SK-N-SH treated with all-trans-retinoic acid at 6 μM for 48 hours (cell line): ENCODE data around the gene RAB11FIP2.

Experiments used
- ATAC-seq: fragments of 200-7000 bp; cut with Tn5 transposase; 3 replicates; pipeline ENCODE4 v1.9.1; 2020; ENCODE audit warnings: mild to moderate bottlenecking, moderate library complexity
- ARNTL ChIP-seq: fragments of 450-650 bp; formaldehyde crosslinking; IDR thresholded peaks from 2 replicates; pipeline ENCODE4 v1.5.0; 2020; ENCODE audit warnings: low read depth, mild to moderate bottlenecking, moderate library complexity, borderline replicate concordance
- BACH2 ChIP-seq: fragments of 250-450 bp; sonication (Bioruptor Pico); IDR thresholded peaks from 2 replicates; pipeline ENCODE4 v1.9.0; 2021; ENCODE audit warnings: mild to moderate bottlenecking, borderline replicate concordance
- CSDC2 ChIP-seq: fragments of 250-450 bp; sonication (Bioruptor Pico); IDR thresholded peaks from 2 replicates; pipeline ENCODE4 v1.5.0; 2020; ENCODE audit warnings: mild to moderate bottlenecking, moderate library complexity
- ESRRG ChIP-seq: fragments of 250-450 bp; sonication (Bioruptor Pico); IDR thresholded peaks from 2 replicates; pipeline ENCODE4 v1.6.1; 2021; ENCODE audit warnings: mild to moderate bottlenecking
- GLIS3 ChIP-seq: fragments of 250-450 bp; sonication (Bioruptor Pico); IDR thresholded peaks from 2 replicates; pipeline ENCODE4 v1.5.0; 2020; ENCODE audit warnings: mild to moderate bottlenecking, moderate library complexity
- ISL1 ChIP-seq: fragments of 250-450 bp; sonication (Bioruptor Pico); IDR thresholded peaks from 2 replicates; pipeline ENCODE4 v2.1.2; 2022; ENCODE audit warnings: mild to moderate bottlenecking, moderate library complexity
- OSR1 ChIP-seq: fragments of 250-450 bp; sonication (Bioruptor Pico); IDR thresholded peaks from 2 replicates; pipeline ENCODE4 v1.8.0; 2022; ENCODE audit warnings: moderate library complexity, mild to moderate bottlenecking, inconsistent platforms
- PPARA ChIP-seq: fragments of 250-450 bp; sonication (Bioruptor Pico); IDR thresholded peaks from 2 replicates; pipeline ENCODE4 v1.5.0; 2020; ENCODE audit warnings: mild to moderate bottlenecking, borderline replicate concordance
- RARB ChIP-seq: fragments of 250-450 bp; sonication (Bioruptor Pico); IDR thresholded peaks from 2 replicates; pipeline ENCODE4 v1.8.0; 2021; ENCODE audit warnings: mild to moderate bottlenecking, moderate library complexity
- SNAI2 ChIP-seq: fragments of 250-450 bp; sonication (Bioruptor Pico); IDR thresholded peaks from 2 replicates; pipeline ENCODE4 v1.5.0; 2020; ENCODE audit warnings: mild to moderate bottlenecking, moderate library complexity
- TCF4 ChIP-seq: fragments of 250-450 bp; sonication (Bioruptor Pico); IDR thresholded peaks from 2 replicates; pipeline ENCODE4 v1.8.0; 2021; ENCODE audit warnings: mild to moderate bottlenecking, moderate library complexity, borderline replicate concordance
- ZC3H10 ChIP-seq: fragments of 250-450 bp; sonication (Bioruptor Pico); IDR thresholded peaks from 2 replicates; pipeline ENCODE4 v1.5.1; 2021; ENCODE audit warnings: mild to moderate bottlenecking, moderate library complexity
- ZFP3 ChIP-seq: fragments of 250-450 bp; sonication (Bioruptor Pico); IDR thresholded peaks from 2 replicates; pipeline ENCODE4 v1.5.0; 2020; ENCODE audit warnings: mild to moderate bottlenecking, moderate library complexity
- ZFP30 ChIP-seq: fragments of 450-650 bp; formaldehyde crosslinking; IDR thresholded peaks from 2 replicates; pipeline ENCODE4 v1.5.0; 2022; ENCODE audit warnings: mild to moderate bottlenecking, moderate library complexity
- ZNF565 ChIP-seq: fragments of 450-650 bp; formaldehyde crosslinking; conservative IDR thresholded peaks from 2 replicates; pipeline ENCODE4 v1.5.0; 2020; ENCODE audit warnings: low read depth, mild to moderate bottlenecking, moderate library complexity
- ZNF70 ChIP-seq: fragments of 450-650 bp; formaldehyde crosslinking; IDR thresholded peaks from 2 replicates; pipeline ENCODE4 v1.5.0; 2020; ENCODE audit warnings: mild to moderate bottlenecking, moderate library complexity
- ZNF8 ChIP-seq: fragments of 450-650 bp; formaldehyde crosslinking; IDR thresholded peaks from 2 replicates; pipeline ENCODE4 v1.5.0; 2020; ENCODE audit warnings: mild to moderate bottlenecking, moderate library complexity
- TF ChIP-seq, protein P1 (sequence below): fragments of 250-450 bp; sonication (Bioruptor Pico); IDR thresholded peaks from 2 replicates; pipeline ENCODE4 v1.5.1; 2020; ENCODE audit warnings: low read depth, mild to moderate bottlenecking, moderate library complexity
- TF ChIP-seq, protein P2 (sequence below): fragments of 250-450 bp; sonication (Bioruptor Pico); IDR thresholded peaks from 2 replicates; pipeline ENCODE4 v1.5.0; 2020; ENCODE audit warnings: mild to moderate bottlenecking, moderate library complexity
- TF ChIP-seq, protein P3 (sequence below): fragments of 250-450 bp; sonication (Bioruptor Pico); IDR thresholded peaks from 2 replicates; pipeline ENCODE4 v1.8.0; 2021; ENCODE audit warnings: low read depth, mild to moderate bottlenecking, moderate library complexity, borderline replicate concordance
- TF ChIP-seq, protein P4 (sequence below): fragments of 250-450 bp; sonication (Bioruptor Pico); IDR thresholded peaks from 2 replicates; pipeline ENCODE4 v1.8.0; 2020; ENCODE audit warnings: mild to moderate bottlenecking, moderate library complexity, borderline replicate concordance
- TF ChIP-seq, protein P5 (sequence below): fragments of 250-450 bp; sonication (Bioruptor Pico); IDR thresholded peaks from 2 replicates; pipeline ENCODE4 v1.5.1; 2021; ENCODE audit warnings: mild to moderate bottlenecking, moderate library complexity

RAB11FIP2 gene

DNA sequence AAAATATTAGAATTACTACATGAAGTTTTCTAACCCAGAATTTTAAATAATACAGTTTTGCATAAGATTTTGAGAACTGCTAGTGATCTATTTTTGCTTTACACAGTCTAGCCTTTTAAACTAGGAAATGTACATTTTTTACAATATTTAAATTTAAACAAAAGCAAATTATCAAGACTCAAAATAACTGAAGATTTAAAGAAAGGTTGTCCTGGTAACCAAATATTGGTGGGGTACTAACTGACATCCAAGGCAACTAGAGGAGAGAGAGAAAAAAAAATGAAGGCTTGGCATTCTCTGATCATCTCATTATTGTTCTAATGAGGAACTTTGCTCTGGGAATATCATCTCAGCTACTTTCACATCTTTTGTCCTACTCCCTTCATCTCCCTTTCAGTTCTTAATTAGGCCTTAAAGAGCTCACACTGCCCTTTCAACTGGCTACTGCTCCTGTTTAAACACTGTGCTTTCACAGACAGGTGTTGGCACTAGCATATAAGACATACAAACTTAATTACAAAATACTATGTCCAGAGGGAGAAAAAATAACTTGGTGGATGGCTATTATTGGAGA lies 33.7 kb downstream of the RAB11FIP2 start:
- ATAC-seq = no peak
- TF ChIP-seq TCF4 (CRISPR knock-in tag) (no peak), BACH2 (CRISPR knock-in tag) (no peak)

DNA sequence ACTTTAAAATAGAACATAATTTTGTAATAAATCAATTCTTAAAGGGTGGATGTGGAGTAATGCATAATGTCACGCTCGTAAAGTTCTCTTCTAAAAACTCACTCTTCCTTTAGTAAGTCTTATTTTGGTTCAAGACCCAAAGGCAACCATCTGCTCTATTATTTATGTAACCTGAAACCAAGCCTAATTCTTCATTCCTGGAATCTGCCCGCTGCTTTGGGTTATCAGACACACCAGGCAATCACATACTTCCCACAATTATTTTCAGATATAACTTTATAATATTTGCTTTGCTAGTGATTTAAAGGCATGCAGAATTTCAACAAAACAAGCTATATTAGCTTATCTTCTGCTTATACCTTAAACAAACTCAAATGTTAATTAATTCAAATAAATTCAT lies 39.0 kb downstream of the RAB11FIP2 start:
- no peak for ATAC-seq
- TF ChIP-seq ZC3H10 (CRISPR knock-in tag) (no peak), RARB (CRISPR knock-in tag) (no peak), ZNF8 (no peak), ZFP30 (CRISPR knock-in tag) (no peak), BACH2 (CRISPR knock-in tag) (no peak), ARNTL (no peak), TCF4 (CRISPR knock-in tag) (no peak), ZNF70 (CRISPR knock-in tag) (no peak), ESRRG (no peak)
- TF ChIP-seq, protein P1, sequence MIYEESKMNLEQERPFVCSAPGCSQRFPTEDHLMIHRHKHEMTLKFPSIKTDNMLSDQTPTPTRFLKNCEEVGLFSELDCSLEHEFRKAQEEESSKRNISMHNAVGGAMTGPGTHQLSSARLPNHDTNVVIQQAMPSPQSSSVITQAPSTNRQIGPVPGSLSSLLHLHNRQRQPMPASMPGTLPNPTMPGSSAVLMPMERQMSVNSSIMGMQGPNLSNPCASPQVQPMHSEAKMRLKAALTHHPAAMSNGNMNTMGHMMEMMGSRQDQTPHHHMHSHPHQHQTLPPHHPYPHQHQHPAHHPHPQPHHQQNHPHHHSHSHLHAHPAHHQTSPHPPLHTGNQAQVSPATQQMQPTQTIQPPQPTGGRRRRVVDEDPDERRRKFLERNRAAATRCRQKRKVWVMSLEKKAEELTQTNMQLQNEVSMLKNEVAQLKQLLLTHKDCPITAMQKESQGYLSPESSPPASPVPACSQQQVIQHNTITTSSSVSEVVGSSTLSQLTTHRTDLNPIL (CRISPR knock-in tag) = no peak

DNA sequence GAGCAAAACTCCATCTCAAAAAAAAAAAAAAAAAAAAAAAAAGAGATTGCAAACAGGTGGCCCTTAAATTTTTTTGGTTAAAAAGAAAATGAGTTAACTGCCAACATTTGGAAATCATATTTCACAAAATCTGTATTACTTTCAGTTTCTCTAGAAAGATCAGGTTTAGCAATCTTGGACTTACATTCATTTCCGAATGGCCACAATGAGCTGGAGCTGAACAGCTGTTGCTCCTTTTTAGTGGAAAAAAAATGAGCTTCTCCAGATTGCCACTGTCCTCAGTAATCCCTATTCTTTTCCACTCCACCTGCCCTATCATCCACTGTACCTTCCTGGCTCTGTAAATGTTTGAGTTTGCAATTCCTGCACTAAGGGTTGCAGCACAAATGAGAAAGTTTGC lies 43.6 kb downstream of the RAB11FIP2 start:
- TF ChIP-seq, protein P2, sequence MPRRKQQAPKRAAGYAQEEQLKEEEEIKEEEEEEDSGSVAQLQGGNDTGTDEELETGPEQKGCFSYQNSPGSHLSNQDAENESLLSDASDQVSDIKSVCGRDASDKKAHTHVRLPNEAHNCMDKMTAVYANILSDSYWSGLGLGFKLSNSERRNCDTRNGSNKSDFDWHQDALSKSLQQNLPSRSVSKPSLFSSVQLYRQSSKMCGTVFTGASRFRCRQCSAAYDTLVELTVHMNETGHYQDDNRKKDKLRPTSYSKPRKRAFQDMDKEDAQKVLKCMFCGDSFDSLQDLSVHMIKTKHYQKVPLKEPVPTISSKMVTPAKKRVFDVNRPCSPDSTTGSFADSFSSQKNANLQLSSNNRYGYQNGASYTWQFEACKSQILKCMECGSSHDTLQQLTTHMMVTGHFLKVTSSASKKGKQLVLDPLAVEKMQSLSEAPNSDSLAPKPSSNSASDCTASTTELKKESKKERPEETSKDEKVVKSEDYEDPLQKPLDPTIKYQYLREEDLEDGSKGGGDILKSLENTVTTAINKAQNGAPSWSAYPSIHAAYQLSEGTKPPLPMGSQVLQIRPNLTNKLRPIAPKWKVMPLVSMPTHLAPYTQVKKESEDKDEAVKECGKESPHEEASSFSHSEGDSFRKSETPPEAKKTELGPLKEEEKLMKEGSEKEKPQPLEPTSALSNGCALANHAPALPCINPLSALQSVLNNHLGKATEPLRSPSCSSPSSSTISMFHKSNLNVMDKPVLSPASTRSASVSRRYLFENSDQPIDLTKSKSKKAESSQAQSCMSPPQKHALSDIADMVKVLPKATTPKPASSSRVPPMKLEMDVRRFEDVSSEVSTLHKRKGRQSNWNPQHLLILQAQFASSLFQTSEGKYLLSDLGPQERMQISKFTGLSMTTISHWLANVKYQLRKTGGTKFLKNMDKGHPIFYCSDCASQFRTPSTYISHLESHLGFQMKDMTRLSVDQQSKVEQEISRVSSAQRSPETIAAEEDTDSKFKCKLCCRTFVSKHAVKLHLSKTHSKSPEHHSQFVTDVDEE = no peak
- TF ChIP-seq CSDC2 (no peak), SNAI2 (CRISPR knock-in tag) (no peak), ZNF565 (no peak), ZFP30 (CRISPR knock-in tag) (no peak), GLIS3 (CRISPR knock-in tag) (no peak), ARNTL (no peak), TCF4 (CRISPR knock-in tag) (no peak), ZNF8 (no peak), ESRRG (no peak), RARB (CRISPR knock-in tag) (no peak), ZC3H10 (CRISPR knock-in tag) (no peak), PPARA (CRISPR knock-in tag) (no peak), ZFP3 (CRISPR knock-in tag) (no peak), BACH2 (CRISPR knock-in tag) (no peak)
- TF ChIP-seq, protein P3, sequence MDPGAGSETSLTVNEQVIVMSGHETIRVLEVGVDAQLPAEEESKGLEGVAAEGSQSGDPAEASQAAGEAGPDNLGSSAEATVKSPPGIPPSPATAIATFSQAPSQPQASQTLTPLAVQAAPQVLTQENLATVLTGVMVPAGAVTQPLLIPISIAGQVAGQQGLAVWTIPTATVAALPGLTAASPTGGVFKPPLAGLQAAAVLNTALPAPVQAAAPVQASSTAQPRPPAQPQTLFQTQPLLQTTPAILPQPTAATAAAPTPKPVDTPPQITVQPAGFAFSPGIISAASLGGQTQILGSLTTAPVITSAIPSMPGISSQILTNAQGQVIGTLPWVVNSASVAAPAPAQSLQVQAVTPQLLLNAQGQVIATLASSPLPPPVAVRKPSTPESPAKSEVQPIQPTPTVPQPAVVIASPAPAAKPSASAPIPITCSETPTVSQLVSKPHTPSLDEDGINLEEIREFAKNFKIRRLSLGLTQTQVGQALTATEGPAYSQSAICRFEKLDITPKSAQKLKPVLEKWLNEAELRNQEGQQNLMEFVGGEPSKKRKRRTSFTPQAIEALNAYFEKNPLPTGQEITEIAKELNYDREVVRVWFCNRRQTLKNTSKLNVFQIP (CRISPR knock-in tag) = no peak
- TF ChIP-seq, protein P4, sequence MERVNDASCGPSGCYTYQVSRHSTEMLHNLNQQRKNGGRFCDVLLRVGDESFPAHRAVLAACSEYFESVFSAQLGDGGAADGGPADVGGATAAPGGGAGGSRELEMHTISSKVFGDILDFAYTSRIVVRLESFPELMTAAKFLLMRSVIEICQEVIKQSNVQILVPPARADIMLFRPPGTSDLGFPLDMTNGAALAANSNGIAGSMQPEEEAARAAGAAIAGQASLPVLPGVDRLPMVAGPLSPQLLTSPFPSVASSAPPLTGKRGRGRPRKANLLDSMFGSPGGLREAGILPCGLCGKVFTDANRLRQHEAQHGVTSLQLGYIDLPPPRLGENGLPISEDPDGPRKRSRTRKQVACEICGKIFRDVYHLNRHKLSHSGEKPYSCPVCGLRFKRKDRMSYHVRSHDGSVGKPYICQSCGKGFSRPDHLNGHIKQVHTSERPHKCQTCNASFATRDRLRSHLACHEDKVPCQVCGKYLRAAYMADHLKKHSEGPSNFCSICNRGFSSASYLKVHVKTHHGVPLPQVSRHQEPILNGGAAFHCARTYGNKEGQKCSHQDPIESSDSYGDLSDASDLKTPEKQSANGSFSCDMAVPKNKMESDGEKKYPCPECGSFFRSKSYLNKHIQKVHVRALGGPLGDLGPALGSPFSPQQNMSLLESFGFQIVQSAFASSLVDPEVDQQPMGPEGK (CRISPR knock-in tag) = no peak
- TF ChIP-seq, protein P5, sequence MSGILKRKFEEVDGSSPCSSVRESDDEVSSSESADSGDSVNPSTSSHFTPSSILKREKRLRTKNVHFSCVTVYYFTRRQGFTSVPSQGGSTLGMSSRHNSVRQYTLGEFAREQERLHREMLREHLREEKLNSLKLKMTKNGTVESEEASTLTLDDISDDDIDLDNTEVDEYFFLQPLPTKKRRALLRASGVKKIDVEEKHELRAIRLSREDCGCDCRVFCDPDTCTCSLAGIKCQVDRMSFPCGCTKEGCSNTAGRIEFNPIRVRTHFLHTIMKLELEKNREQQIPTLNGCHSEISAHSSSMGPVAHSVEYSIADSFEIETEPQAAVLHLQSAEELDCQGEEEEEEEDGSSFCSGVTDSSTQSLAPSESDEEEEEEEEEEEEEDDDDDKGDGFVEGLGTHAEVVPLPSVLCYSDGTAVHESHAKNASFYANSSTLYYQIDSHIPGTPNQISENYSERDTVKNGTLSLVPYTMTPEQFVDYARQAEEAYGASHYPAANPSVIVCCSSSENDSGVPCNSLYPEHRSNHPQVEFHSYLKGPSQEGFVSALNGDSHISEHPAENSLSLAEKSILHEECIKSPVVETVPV (CRISPR knock-in tag) = no peak

DNA sequence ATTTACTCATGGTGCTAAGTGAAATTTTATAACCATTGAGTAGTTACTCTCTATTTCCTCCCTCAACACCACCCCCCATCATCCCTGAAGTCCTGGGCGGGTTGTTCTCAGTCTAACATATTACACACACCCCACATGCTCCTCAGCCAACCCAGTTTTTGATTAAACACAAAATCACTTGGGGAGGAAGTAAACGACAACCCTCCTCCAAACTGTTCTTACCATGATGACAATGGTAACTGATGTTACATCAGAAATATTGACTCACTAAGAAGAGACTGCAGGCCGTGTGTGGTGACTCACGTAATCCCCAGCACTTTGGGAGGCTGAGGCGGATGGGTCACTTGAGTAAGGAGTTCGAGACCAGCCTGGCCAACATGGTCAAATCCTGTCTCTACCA lies 44.2 kb downstream of the RAB11FIP2 start:
- ATAC-seq = no peak
- TF ChIP-seq ZFP30 (CRISPR knock-in tag) (no peak), CSDC2 (no peak), TCF4 (CRISPR knock-in tag) (no peak), OSR1 (CRISPR knock-in tag) (no peak), GLIS3 (CRISPR knock-in tag) (no peak), ESRRG (no peak), ZNF8 (no peak), ZNF565 (no peak), ZC3H10 (CRISPR knock-in tag) (no peak), ISL1 (CRISPR knock-in tag) (no peak)
- TF ChIP-seq, protein P1 (CRISPR knock-in tag) = no peak
- TF ChIP-seq, protein P2 = no peak

More for the DNA sequence above, 43.6 kb downstream of the RAB11FIP2 start:
- no peak for ATAC-seq
